Loucy (cell line): ENCODE results near the gene ATP5F1C.
"Not testable (repeated sequence)": the region's sequence is repeated elsewhere in the genome, so short reads cannot be mapped to it uniquely, and the experiment has no call there.

Experiments
- H2AFZ ChIP-seq: fragments of 200-600 bp; sonication (generic); 2 replicates; pipeline ENCODE4 v1.6.0; 2016; ENCODE audit warnings: antibody characterized with exemption, mild to moderate bottlenecking, low read length, moderate library complexity
- H3F3A ChIP-seq: fragments of 200-600 bp; 2 replicates; pipeline ENCODE4 v1.6.0; 2016; ENCODE audit warnings: antibody characterized with exemption, low read depth, mild to moderate bottlenecking
- H3K27me3 ChIP-seq: fragments of 200-600 bp; sonication (generic); 2 replicates; pipeline ENCODE4 v1.6.1; 2014; ENCODE audit warnings: low read length, mild to moderate bottlenecking; ENCODE audit not compliant: insufficient read depth, poor library complexity, severe bottlenecking
- H3K36me3 ChIP-seq: fragments of 200-600 bp; sonication (generic); 2 replicates; pipeline ENCODE4 v1.6.1; 2016; ENCODE audit warnings: low read length; ENCODE audit not compliant: insufficient read depth
- H3K4me1 ChIP-seq: fragments of 200-600 bp; sonication (generic); 2 replicates; pipeline ENCODE4 v1.5.1; 2014; ENCODE audit warnings: low read length, mild to moderate bottlenecking; ENCODE audit not compliant: insufficient read depth, poor library complexity, severe bottlenecking
- H3K4me2 ChIP-seq: fragments of 200-600 bp; sonication (generic); 2 replicates; pipeline ENCODE4 v1.6.0; 2014; ENCODE audit warnings: antibody characterized with exemption, low read length, low read depth, mild to moderate bottlenecking; ENCODE audit not compliant: poor library complexity, severe bottlenecking
- H3K4me3 ChIP-seq: fragments of 200-600 bp; sonication (generic); 2 replicates; pipeline ENCODE4 v1.5.1; 2014; ENCODE audit warnings: low read length, mild to moderate bottlenecking, mixed read lengths; ENCODE audit not compliant: poor library complexity, severe bottlenecking
- H3K79me2 ChIP-seq: fragments of 200-600 bp; sonication (generic); 2 replicates; pipeline ENCODE4 v1.6.1; 2014; ENCODE audit warnings: low read length; ENCODE audit not compliant: insufficient read depth
- H3K9ac ChIP-seq: fragments of 200-600 bp; sonication (generic); 2 replicates; pipeline ENCODE4 v1.6.0; 2014; ENCODE audit warnings: mild to moderate bottlenecking, low read depth, low read length, moderate library complexity; ENCODE audit not compliant: poor library complexity, severe bottlenecking
- H3K9me2 ChIP-seq: fragments of 200-600 bp; sonication (generic); replicated peaks from 2 replicates; pipeline ENCODE4 v1.6.1; 2016; ENCODE audit warnings: low read depth, low read length, mixed read lengths
- H3K9me3 ChIP-seq: fragments of 200-600 bp; sonication (generic); 2 replicates; pipeline ENCODE4 v1.6.1; 2014; ENCODE audit warnings: mild to moderate bottlenecking, antibody characterized with exemption, low read length, low read depth; ENCODE audit not compliant: insufficient read depth
- H4K20me1 ChIP-seq: fragments of 200-600 bp; sonication (generic); 2 replicates; pipeline ENCODE4 v1.6.0; 2014; ENCODE audit warnings: antibody characterized with exemption, low read length, mild to moderate bottlenecking; ENCODE audit not compliant: insufficient read depth, poor library complexity, severe bottlenecking
- EZH2phosphoT487 ChIP-seq: fragments of 200-600 bp; IDR thresholded peaks from 2 replicates; pipeline ENCODE4 v1.6.1; 2018; ENCODE audit warnings: antibody characterized with exemption, mild to moderate bottlenecking, moderate library complexity, borderline replicate concordance
- TF ChIP-seq, protein P1 (sequence below): fragments of 200-600 bp; sonication (generic); conservative IDR thresholded peaks from 2 replicates; pipeline ENCODE4 v1.5.1; 2014; ENCODE audit warnings: mild to moderate bottlenecking, antibody characterized with exemption, low read length

The ATP5F1C gene

DNA sequence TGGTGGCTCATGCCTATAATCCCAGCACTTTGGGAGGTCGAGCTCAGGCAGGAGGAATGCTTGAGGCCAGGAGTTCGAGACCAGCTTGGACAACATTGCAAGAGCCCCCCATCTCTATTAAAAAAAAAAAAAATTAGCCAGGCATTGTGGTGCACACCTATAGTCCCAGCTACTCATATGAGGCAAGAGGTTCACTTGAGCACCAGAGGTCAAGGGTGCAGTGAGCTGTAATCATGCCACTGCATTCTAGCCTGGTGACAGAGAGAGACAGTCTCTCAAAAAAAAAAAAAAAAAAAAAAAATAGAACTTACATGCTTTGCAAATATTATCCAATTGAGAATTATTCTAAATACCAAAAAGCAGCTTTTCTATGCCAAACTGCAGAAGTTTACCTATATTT lies 11.2 kb upstream of the ATP5F1C start:
- Histone ChIP-seq H3K9me2 (no peaks in the 10 kb centered on the region), H3K27me3 (no peaks in the 10 kb centered on the region), H3K36me3 (peaks cover 69% of the 10 kb centered on the region; the same call in 1 of the 2 replicates), H3K4me1 (peaks cover 3% of the 10 kb centered on the region), H3K9ac (no peak overlapping the region), H3F3A (no peaks in the 10 kb centered on the region), H2AFZ (no peak overlapping the region), H3K9me3 (no peaks in the 10 kb centered on the region), H4K20me1 (no peaks in the 10 kb centered on the region), H3K4me2 (no peak overlapping the region), H3K79me2 (peaks cover 9% of the 10 kb centered on the region; the same call in 1 of the 2 replicates), H3K4me3 (no peak overlapping the region)
- TF ChIP-seq, protein P1, sequence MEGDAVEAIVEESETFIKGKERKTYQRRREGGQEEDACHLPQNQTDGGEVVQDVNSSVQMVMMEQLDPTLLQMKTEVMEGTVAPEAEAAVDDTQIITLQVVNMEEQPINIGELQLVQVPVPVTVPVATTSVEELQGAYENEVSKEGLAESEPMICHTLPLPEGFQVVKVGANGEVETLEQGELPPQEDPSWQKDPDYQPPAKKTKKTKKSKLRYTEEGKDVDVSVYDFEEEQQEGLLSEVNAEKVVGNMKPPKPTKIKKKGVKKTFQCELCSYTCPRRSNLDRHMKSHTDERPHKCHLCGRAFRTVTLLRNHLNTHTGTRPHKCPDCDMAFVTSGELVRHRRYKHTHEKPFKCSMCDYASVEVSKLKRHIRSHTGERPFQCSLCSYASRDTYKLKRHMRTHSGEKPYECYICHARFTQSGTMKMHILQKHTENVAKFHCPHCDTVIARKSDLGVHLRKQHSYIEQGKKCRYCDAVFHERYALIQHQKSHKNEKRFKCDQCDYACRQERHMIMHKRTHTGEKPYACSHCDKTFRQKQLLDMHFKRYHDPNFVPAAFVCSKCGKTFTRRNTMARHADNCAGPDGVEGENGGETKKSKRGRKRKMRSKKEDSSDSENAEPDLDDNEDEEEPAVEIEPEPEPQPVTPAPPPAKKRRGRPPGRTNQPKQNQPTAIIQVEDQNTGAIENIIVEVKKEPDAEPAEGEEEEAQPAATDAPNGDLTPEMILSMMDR, result no peak
- TF ChIP-seq EZH2phosphoT487, result no peak

- H3K9me2 ChIP-seq, H3K9ac ChIP-seq, H3K4me3 ChIP-seq, H2AFZ ChIP-seq, H3K4me2 ChIP-seq, H3F3A ChIP-seq, H3K9me3 ChIP-seq, H3K27me3 ChIP-seq: not testable (repeated sequence)
- Histone ChIP-seq H3K36me3 (peaks cover 37% of the 10 kb centered on the region; the same call in 1 of the 2 replicates), H3K4me1 (peaks cover 32% of the 10 kb centered on the region), H3K79me2 (peaks cover 60% of the 10 kb centered on the region), H4K20me1 (peaks cover 36% of the 10 kb centered on the region)
Observed at GRCh38 chr10:7782194-7782593, 5.8 kb upstream of the ATP5F1C start.

- H3K9me3 ChIP-seq, result no peaks in the 10 kb centered on the region
- H3K4me2 ChIP-seq, result peak overlapping the region; percentile 93
- no peaks in the 10 kb centered on the region for H3F3A ChIP-seq
- H3K27me3 ChIP-seq, result no peaks in the 10 kb centered on the region
- no peaks in the 10 kb centered on the region for H3K36me3 ChIP-seq
- peaks cover 54% of the 10 kb centered on the region for H3K4me1 ChIP-seq
- H2AFZ ChIP-seq, result no peak overlapping the region
- H3K9ac ChIP-seq, result peak overlapping the region; percentile 92
- H4K20me1 ChIP-seq, result peaks cover 73% of the 10 kb centered on the region
- H3K79me2 ChIP-seq, result peaks cover 93% of the 10 kb centered on the region
- H3K9me2 ChIP-seq, result no peaks in the 10 kb centered on the region
- TF ChIP-seq EZH2phosphoT487, result no peak
- TF ChIP-seq, protein P1, result no peak
- H3K4me3 ChIP-seq, result peak overlapping the region; percentile 88
Observed at GRCh38 chr10:7786430-7786829, 1.5 kb upstream of the ATP5F1C start.

DNA sequence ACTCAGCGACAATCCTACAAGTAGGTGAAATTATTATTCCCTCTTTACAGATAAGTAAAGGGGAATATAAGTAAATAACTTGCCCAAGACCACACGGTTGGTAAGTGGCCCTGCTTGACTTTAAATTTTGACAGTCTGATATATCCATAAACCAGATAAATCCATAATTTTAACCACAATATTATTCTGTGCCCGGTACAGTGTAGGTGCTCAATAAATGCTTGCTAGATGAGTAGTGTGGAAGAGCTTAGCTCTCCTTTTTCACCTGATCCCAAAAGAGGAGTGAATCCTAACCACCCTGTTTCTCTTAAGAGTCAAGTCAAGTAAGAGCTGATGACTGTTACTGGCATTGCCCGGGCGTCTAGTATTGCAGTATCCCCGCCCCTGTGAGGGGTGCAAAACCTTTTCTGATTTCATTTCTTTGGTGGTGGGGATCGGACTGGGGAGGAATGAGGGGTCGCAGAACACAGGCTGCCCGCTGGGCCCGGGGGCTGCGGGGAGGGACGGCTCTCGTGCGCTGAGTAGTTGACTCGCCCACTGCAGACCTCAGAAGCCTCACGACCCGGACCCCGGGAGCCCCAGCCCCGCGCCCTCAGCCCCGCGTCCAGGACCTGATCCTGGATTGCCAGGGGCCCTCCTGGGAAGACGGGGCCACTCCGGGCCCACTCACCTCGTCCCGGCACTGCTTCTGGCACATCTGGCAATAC lies 674 bp upstream of the ATP5F1C start:
- no peaks in the 10 kb centered on the region for H3K9me2 ChIP-seq
- peak overlapping the region; percentile 92 for H3K9ac ChIP-seq
- H2AFZ ChIP-seq, result peak overlapping the region; percentile 76
- H3K4me1 ChIP-seq, result peaks cover 61% of the 10 kb centered on the region
- H3F3A ChIP-seq, result no peaks in the 10 kb centered on the region
- H3K27me3 ChIP-seq, result no peaks in the 10 kb centered on the region
- no peaks in the 10 kb centered on the region for H3K9me3 ChIP-seq
- TF ChIP-seq, protein P1, result no peak
- TF ChIP-seq EZH2phosphoT487, result no peak
- no peaks in the 10 kb centered on the region for H3K36me3 ChIP-seq
- H4K20me1 ChIP-seq, result peaks cover 81% of the 10 kb centered on the region
- H3K4me2 ChIP-seq, result peak overlapping the region; percentile 93
- peaks cover 98% of the 10 kb centered on the region for H3K79me2 ChIP-seq
- peak overlapping the region; percentile 88 for H3K4me3 ChIP-seq
